Neural progenitor cell (in vitro differentiated cells): ENCODE data around the gene IGFL1. TPM values are rescaled to one million over a fixed set of nuclear protein-coding genes. Genes with fewer than 3 reads are reported as not detected.
"Not testable (repeated sequence)": the region's sequence is repeated elsewhere in the genome, so short reads cannot be mapped to it uniquely, and the experiment has no call there.

ENCODE experiments used
- DNase-seq: peaks from one replicate; pipeline ENCODE4 v3.0.0-alpha.2; 2016; ENCODE audit warnings: low spot score
- H2AFZ ChIP-seq: fragments of 200-600 bp; sonication (generic); replicated peaks from 2 replicates; pipeline ENCODE4 v1.6.1; 2016; ENCODE audit warnings: antibody characterized with exemption
- H3F3A ChIP-seq: fragments of 200-600 bp; sonication (generic); 2 replicates; pipeline ENCODE4 v1.6.1; 2016; ENCODE audit warnings: antibody characterized with exemption, low read depth
- H3K27ac ChIP-seq: fragments of 200-600 bp; sonication (generic); 2 replicates; pipeline ENCODE4 v1.5.1; 2016; ENCODE audit warnings: mild to moderate bottlenecking
- H3K27me3 ChIP-seq: fragments of 200-600 bp; sonication (generic); 2 replicates; pipeline ENCODE4 v1.6.1; 2016; ENCODE audit warnings: mild to moderate bottlenecking, moderate library complexity
- H3K36me3 ChIP-seq: fragments of 200-600 bp; sonication (generic); 2 replicates; pipeline ENCODE4 v1.5.1; 2016
- H3K4me1 ChIP-seq: fragments of 200-600 bp; sonication (generic); 2 replicates; pipeline ENCODE4 v1.6.1; 2016; ENCODE audit warnings: mixed run types
- H3K4me2 ChIP-seq: fragments of 200-600 bp; sonication (generic); 2 replicates; pipeline ENCODE4 v1.6.1; 2016
- H3K4me3 ChIP-seq: fragments of 200-600 bp; sonication (generic); 2 replicates; pipeline ENCODE4 v1.5.1; 2016
- H3K79me2 ChIP-seq: fragments of 200-600 bp; sonication (generic); 2 replicates; pipeline ENCODE4 v1.6.1; 2016; ENCODE audit warnings: low read depth
- H3K9ac ChIP-seq: fragments of 200-600 bp; sonication (generic); 2 replicates; pipeline ENCODE4 v1.6.1; 2016
- H3K9me3 ChIP-seq: fragments of 200-600 bp; sonication (generic); 2 replicates; pipeline ENCODE4 v1.5.1; 2016; ENCODE audit warnings: low read depth
- H4K20me1 ChIP-seq: fragments of 200-600 bp; sonication (generic); 2 replicates; pipeline ENCODE4 v1.6.1; 2016; ENCODE audit warnings: low read depth
- H3K27ac Mint-ChIP-seq: 3 replicates; pipeline ENCODE4 v1.8.0; 2021; ENCODE audit warnings: mixed read lengths
- H3K27me3 Mint-ChIP-seq: 2 replicates; pipeline ENCODE4 v1.8.0; 2022; ENCODE audit warnings: low read depth, mild to moderate bottlenecking, inconsistent platforms, moderate library complexity, mixed read lengths; ENCODE audit not compliant: insufficient read depth
- H3K36me3 Mint-ChIP-seq: 3 replicates; pipeline ENCODE4 v1.8.0; 2021; ENCODE audit warnings: mixed read lengths
- H3K4me1 Mint-ChIP-seq: 3 replicates; pipeline ENCODE4 v1.8.0; 2021; ENCODE audit warnings: mixed read lengths
- H3K4me3 Mint-ChIP-seq: 3 replicates; pipeline ENCODE4 v1.8.0; 2021; ENCODE audit warnings: mild to moderate bottlenecking, moderate library complexity, mixed read lengths
- H3K9me3 Mint-ChIP-seq: 3 replicates; pipeline ENCODE4 v1.8.0; 2020; ENCODE audit warnings: mixed read lengths
- CTCF ChIP-seq: fragments of 200-600 bp; sonication (generic); IDR thresholded peaks from 2 replicates; pipeline ENCODE4 v1.5.1; 2017; ENCODE audit warnings: antibody characterized with exemption, mild to moderate bottlenecking
- EZH2 ChIP-seq: fragments of 200-600 bp; sonication (generic); IDR thresholded peaks from 2 replicates; pipeline ENCODE4 v1.6.1; 2017; ENCODE audit warnings: antibody characterized with exemption, mild to moderate bottlenecking, moderate library complexity
- EZH2phosphoT487 ChIP-seq: fragments of 200-600 bp; sonication (generic); IDR thresholded peaks from 2 replicates; pipeline ENCODE4 v1.6.1; 2017; ENCODE audit warnings: antibody characterized with exemption
- total RNA-seq: library from RNA; depleted of rRNA; stranded (reverse); fragments of >200 nt; gene quantifications from 2 replicates; pipeline ENCODE4 v1.2.3, GENCODE V29; 2015; ENCODE audit warnings: low replicate concordance

The IGFL1 gene
- total RNA-seq, 1 donor from 2014 or later, result not detected

- Histone ChIP-seq H3K4me2 (no peak overlapping the region), H4K20me1 (no peaks in the 10 kb centered on the region), H3K79me2 (no peaks in the 10 kb centered on the region), H2AFZ (no peak overlapping the region), H3K9ac (no peak overlapping the region), H3K36me3 (no peaks in the 10 kb centered on the region), H3K27ac (no peak overlapping the region), H3K4me3 (no peak overlapping the region), H3F3A (no peaks in the 10 kb centered on the region), H3K9me3 (no peaks in the 10 kb centered on the region), H3K4me1 (peaks cover 4% of the 10 kb centered on the region), H3K27me3 (no peaks in the 10 kb centered on the region)
- Mint-ChIP-seq H3K4me3 (no peak overlapping the region), H3K27ac (no peak overlapping the region), H3K36me3 (no peaks in the 10 kb centered on the region), H3K9me3 (peaks cover 3% of the 10 kb centered on the region), H3K27me3 (peaks cover 9% of the 10 kb centered on the region), H3K4me1 (peaks cover 2% of the 10 kb centered on the region)
- DNase-seq, result no peak
- no peak for TF ChIP-seq EZH2
Observed at GRCh38 chr19:46210669-46211068, 18.9 kb upstream of the IGFL1 start.

- DNase-seq, result peak; percentile 33
- Histone ChIP-seq H3K27me3 (no peaks in the 10 kb centered on the region), H3K9ac (no peak overlapping the region), H4K20me1 (no peaks in the 10 kb centered on the region), H3K27ac (no peak overlapping the region), H3K4me3 (no peak overlapping the region), H3F3A (no peaks in the 10 kb centered on the region), H3K79me2 (no peaks in the 10 kb centered on the region), H3K4me1 (peaks cover 4% of the 10 kb centered on the region), H3K4me2 (no peak overlapping the region), H3K9me3 (no peaks in the 10 kb centered on the region), H2AFZ (no peak overlapping the region), H3K36me3 (no peaks in the 10 kb centered on the region)
- TF ChIP-seq EZH2phosphoT487 (no peak), CTCF (no peak), EZH2 (no peak)
- Mint-ChIP-seq H3K27ac (no peak overlapping the region), H3K9me3 (peaks cover 3% of the 10 kb centered on the region), H3K36me3 (no peaks in the 10 kb centered on the region), H3K4me3 (no peak overlapping the region), H3K27me3 (peaks cover 11% of the 10 kb centered on the region), H3K4me1 (peaks cover 2% of the 10 kb centered on the region)
Observed at GRCh38 chr19:46211201-46211881, 18.2 kb upstream of the IGFL1 start.

- not testable (repeated sequence) for H3F3A ChIP-seq, DNase-seq, H3K36me3 Mint-ChIP-seq, H2AFZ ChIP-seq, H3K9me3 Mint-ChIP-seq, H3K4me1 Mint-ChIP-seq, H4K20me1 ChIP-seq, H3K9me3 ChIP-seq, H3K4me1 ChIP-seq, H3K4me3 ChIP-seq, H3K79me2 ChIP-seq, H3K4me2 ChIP-seq, H3K27me3 ChIP-seq, H3K9ac ChIP-seq, H3K27ac ChIP-seq, H3K36me3 ChIP-seq, H3K4me3 Mint-ChIP-seq, H3K27ac Mint-ChIP-seq
- peaks cover 17% of the 10 kb centered on the region for H3K27me3 Mint-ChIP-seq
Observed at GRCh38 chr19:46212592-46212991, 16.9 kb upstream of the IGFL1 start.

GRCh38 chr19:46213156-46213555 lies 16.4 kb upstream of the IGFL1 start:
- no peak overlapping the region for H3K4me2 ChIP-seq
- no peak overlapping the region for H3K4me3 ChIP-seq
- TF ChIP-seq EZH2phosphoT487 (no peak), CTCF (no peak), EZH2 (no peak)
- no peak overlapping the region for H3K9ac ChIP-seq
- H3K36me3 ChIP-seq, result no peaks in the 10 kb centered on the region
- peaks cover 4% of the 10 kb centered on the region for H4K20me1 ChIP-seq
- no peaks in the 10 kb centered on the region for H3K9me3 ChIP-seq
- H3F3A ChIP-seq, result no peaks in the 10 kb centered on the region
- DNase-seq, result no peak
- H3K4me3 Mint-ChIP-seq, result no peak overlapping the region
- no peaks in the 10 kb centered on the region for H3K36me3 Mint-ChIP-seq
- H3K27ac ChIP-seq, result no peak overlapping the region
- no peaks in the 10 kb centered on the region for H3K27me3 ChIP-seq
- peaks cover 21% of the 10 kb centered on the region for H3K27me3 Mint-ChIP-seq
- H2AFZ ChIP-seq, result no peak overlapping the region
- no peaks in the 10 kb centered on the region for H3K79me2 ChIP-seq
- peaks cover 2% of the 10 kb centered on the region for H3K4me1 Mint-ChIP-seq
- peak overlapping the region; percentile 46 for H3K27ac Mint-ChIP-seq
- peaks cover 4% of the 10 kb centered on the region for H3K4me1 ChIP-seq
- H3K9me3 Mint-ChIP-seq, result peaks cover 3% of the 10 kb centered on the region
